Right atrium auricular region (tissue), 2 donors: ENCODE data around the gene ENTHD1. TPM values are rescaled to one million over a fixed set of nuclear protein-coding genes. Genes with fewer than 3 reads are reported as not detected.

Experiments
- DNase-seq: peaks from one replicate; pipeline ENCODE4 v3.0.0-alpha.2; 2019; ENCODE audit warnings: low spot score
- H3K27ac ChIP-seq, 2 donors: fragments of 200-600 bp; sonication (generic); 1 replicate in 1 of 2; 2 replicates in 1 of 2; pipeline ENCODE4 v1.5.1; 2016 to 2019
- H3K27me3 ChIP-seq, 2 donors: fragments of 200-600 bp; sonication (generic); one replicate each; pipeline versions ENCODE4 v1.5.1 to v1.6.0; 2017 to 2019
- H3K36me3 ChIP-seq: fragments of 200-600 bp; sonication (generic); one replicate; pipeline ENCODE4 v1.5.1; 2016
- H3K4me1 ChIP-seq, 2 donors: fragments of 200-600 bp; sonication (generic); one replicate each; pipeline versions ENCODE4 v1.5.1 to v1.6.0; 2017 to 2019
- H3K4me3 ChIP-seq, 2 donors: fragments of 200-600 bp; sonication (generic); 1 replicate in 1 of 2; 2 replicates in 1 of 2; pipeline ENCODE4 v1.5.1; 2017 to 2019; ENCODE audit warnings: mild to moderate bottlenecking in 1 of 2, moderate library complexity in 1 of 2
- H3K9me3 ChIP-seq, 2 donors: fragments of 200-600 bp; sonication (generic); one replicate each; pipeline ENCODE4 v1.5.1; 2019
- CTCF ChIP-seq, 2 donors: fragments of 200-600 bp; sonication (generic); IDR thresholded peaks; one replicate each; pipeline ENCODE4 v1.5.1; 2019; ENCODE audit warnings: antibody characterized with exemption in 2 of 2
- total RNA-seq, 2 donors: library from RNA; depleted of rRNA; stranded (reverse); fragments of >200 nt; gene quantifications; one replicate each; pipeline ENCODE4 v1.1.0, GENCODE V29; 2016

ENTHD1 gene
- total RNA-seq, 2 donors from 2014 or later, result not detected

- Histone ChIP-seq H3K27ac (no peak overlapping the region), H3K27me3 (no peaks in the 10 kb centered on the region), H3K36me3 (no peaks in the 10 kb centered on the region), H3K4me1 (no peaks in the 10 kb centered on the region), H3K9me3 (no peaks in the 10 kb centered on the region), H3K4me3 (no peak overlapping the region)
- TF ChIP-seq CTCF (IDR thresholded peaks at IDR 0.05), result no peak
- no peak for DNase-seq
Measured at GRCh38 chr22:39733191-39733590, 160.4 kb downstream of the ENTHD1 start.

GRCh38 chr22:39732625-39733024, 160.9 kb downstream of the ENTHD1 start:
- Histone ChIP-seq H3K27me3 (no peaks in the 10 kb centered on the region), H3K4me1 (no peaks in the 10 kb centered on the region), H3K4me3 (no peak overlapping the region), H3K36me3 (no peaks in the 10 kb centered on the region), H3K27ac (no peak overlapping the region), H3K9me3 (no peaks in the 10 kb centered on the region)
- TF ChIP-seq CTCF (IDR thresholded peaks at IDR 0.05), result no peak
- no peak for DNase-seq

GRCh38 chr22:39731881-39732555, 161.5 kb downstream of the ENTHD1 start:
- H3K36me3 ChIP-seq, result no peaks in the 10 kb centered on the region
- no peaks in the 10 kb centered on the region for H3K4me1 ChIP-seq
- TF ChIP-seq CTCF (IDR thresholded peaks at IDR 0.05), result no peak
- no peak overlapping the region for H3K27ac ChIP-seq
- no peak overlapping the region for H3K4me3 ChIP-seq
- no peaks in the 10 kb centered on the region for H3K9me3 ChIP-seq
- no peak for DNase-seq
- H3K27me3 ChIP-seq, result no peaks in the 10 kb centered on the region

GRCh38 chr22:39731481-39731880, 162.1 kb downstream of the ENTHD1 start:
- Histone ChIP-seq H3K27ac (no peak overlapping the region), H3K27me3 (no peaks in the 10 kb centered on the region), H3K9me3 (no peaks in the 10 kb centered on the region), H3K36me3 (no peaks in the 10 kb centered on the region), H3K4me1 (no peaks in the 10 kb centered on the region), H3K4me3 (no peak overlapping the region)
- TF ChIP-seq CTCF (IDR thresholded peaks at IDR 0.05), result no peak
- DNase-seq, result no peak

- no peaks in the 10 kb centered on the region for H3K36me3 ChIP-seq
- H3K9me3 ChIP-seq, result no peaks in the 10 kb centered on the region
- no peak overlapping the region for H3K27ac ChIP-seq
- H3K4me1 ChIP-seq, result no peaks in the 10 kb centered on the region
- DNase-seq, result no peak
- H3K4me3 ChIP-seq, result no peak overlapping the region
- H3K27me3 ChIP-seq, result peaks cover 0 to 4% of the 10 kb centered on the region in 2 donors
- no peak for TF ChIP-seq CTCF (IDR thresholded peaks at IDR 0.05)
Measured at GRCh38 chr22:39729141-39729934, 164.2 kb downstream of the ENTHD1 start.
